Central memory CD8-positive, alpha-beta T cell (primary cell): ENCODE data around the gene DNASE1L2.

Source experiments
- ATAC-seq: fragments of 150-1000 bp; cut with Tn5 transposase; replicated peaks from 2 replicates; pipeline ENCODE4 v1.10.0; 2022; ENCODE audit warnings: mild to moderate bottlenecking, moderate FRiP score, moderate number of reproducible peaks; ENCODE audit not compliant: poor library complexity, severe bottlenecking; ENCODE audit errors: extremely low read depth
- DNase-seq, 2 donors: peaks; one replicate each; pipeline ENCODE4 v3.0.0; 2021; ENCODE audit warnings: low spot score in 2 of 2
- H3K27ac Mint-ChIP-seq: one replicate; pipeline ENCODE4 v1.8.0; 2022; ENCODE audit warnings: low read depth, mild to moderate bottlenecking, moderate library complexity, mixed read lengths
- H3K27me3 Mint-ChIP-seq: one replicate; pipeline ENCODE4 v1.8.0; 2022; ENCODE audit warnings: mixed read lengths
- H3K36me3 Mint-ChIP-seq: one replicate; pipeline ENCODE4 v1.8.0; 2022; ENCODE audit warnings: mild to moderate bottlenecking, moderate library complexity, mixed read lengths; ENCODE audit not compliant: insufficient read depth
- H3K4me1 Mint-ChIP-seq: one replicate; pipeline ENCODE4 v1.8.0; 2022; ENCODE audit warnings: mixed read lengths
- H3K4me3 Mint-ChIP-seq: one replicate; pipeline ENCODE4 v1.8.0; 2022; ENCODE audit warnings: mild to moderate bottlenecking, moderate library complexity, mixed read lengths
- H3K9me3 Mint-ChIP-seq: one replicate; pipeline ENCODE4 v1.8.0; 2022; ENCODE audit warnings: mixed read lengths

Gene DNASE1L2

GRCh38 chr16:2206780-2207433 is 29.3 kb upstream of the DNASE1L2 start:
- Mint-ChIP-seq H3K9me3 (no peaks in the 10 kb centered on the region), H3K36me3 (peaks cover 18% of the 10 kb centered on the region), H3K4me3 (peak overlapping the region; percentile 78), H3K27me3 (no peaks in the 10 kb centered on the region), H3K4me1 (peaks cover 14% of the 10 kb centered on the region), H3K27ac (no peak overlapping the region)
- DNase-seq, result no peak
- no peak for ATAC-seq

- Mint-ChIP-seq H3K4me1 (peaks cover 14% of the 10 kb centered on the region), H3K36me3 (peaks cover 18% of the 10 kb centered on the region), H3K4me3 (peak overlapping the region; percentile 38), H3K9me3 (no peaks in the 10 kb centered on the region), H3K27ac (no peak overlapping the region), H3K27me3 (no peaks in the 10 kb centered on the region)
- DNase-seq (no peak), ATAC-seq (no peak)
Observed at GRCh38 chr16:2207872-2208271, 28.4 kb upstream of the DNASE1L2 start.

- H3K4me1 Mint-ChIP-seq, result peaks cover 17% of the 10 kb centered on the region
- H3K27me3 Mint-ChIP-seq, result no peaks in the 10 kb centered on the region
- no peak overlapping the region for H3K27ac Mint-ChIP-seq
- DNase-seq (no peak), ATAC-seq (no peak)
- H3K9me3 Mint-ChIP-seq, result no peaks in the 10 kb centered on the region
- H3K4me3 Mint-ChIP-seq, result no peak overlapping the region
- peaks cover 20% of the 10 kb centered on the region for H3K36me3 Mint-ChIP-seq
Observed at GRCh38 chr16:2208308-2208707, 27.9 kb upstream of the DNASE1L2 start.

GRCh38 chr16:2208772-2209171 is 27.5 kb upstream of the DNASE1L2 start:
- Mint-ChIP-seq H3K27me3 (no peaks in the 10 kb centered on the region), H3K4me3 (no peak overlapping the region), H3K27ac (no peak overlapping the region), H3K4me1 (peaks cover 20% of the 10 kb centered on the region), H3K9me3 (no peaks in the 10 kb centered on the region), H3K36me3 (peaks cover 22% of the 10 kb centered on the region)
- DNase-seq (no peak), ATAC-seq (no peak)

GRCh38 chr16:2209258-2210008 is 26.8 kb upstream of the DNASE1L2 start:
- peaks cover 17% of the 10 kb centered on the region for H3K4me1 Mint-ChIP-seq
- ATAC-seq, result no peak
- no peaks in the 10 kb centered on the region for H3K27me3 Mint-ChIP-seq
- no peaks in the 10 kb centered on the region for H3K9me3 Mint-ChIP-seq
- H3K27ac Mint-ChIP-seq, result no peak overlapping the region
- no peak for DNase-seq
- H3K36me3 Mint-ChIP-seq, result peaks cover 22% of the 10 kb centered on the region
- H3K4me3 Mint-ChIP-seq, result no peak overlapping the region

- DNase-seq (no peak), ATAC-seq (no peak)
- Mint-ChIP-seq H3K4me3 (no peak overlapping the region), H3K9me3 (no peaks in the 10 kb centered on the region), H3K4me1 (peaks cover 13% of the 10 kb centered on the region), H3K27ac (no peak overlapping the region), H3K27me3 (no peaks in the 10 kb centered on the region), H3K36me3 (peaks cover 21% of the 10 kb centered on the region)
Observed at GRCh38 chr16:2210009-2210332, 26.3 kb upstream of the DNASE1L2 start.

- Mint-ChIP-seq H3K27me3 (no peaks in the 10 kb centered on the region), H3K4me1 (peaks cover 13% of the 10 kb centered on the region), H3K36me3 (peaks cover 21% of the 10 kb centered on the region), H3K9me3 (no peaks in the 10 kb centered on the region), H3K4me3 (no peak within 1 kb of the TSS), H3K27ac (no peak within 1 kb of the TSS)
- no peak for ATAC-seq
- no peak for DNase-seq
Observed at GRCh38 chr16:2210386-2211365, 25.6 kb upstream of the DNASE1L2 start, which contains the start of gene BRICD5. Gene BRICD5, minus strand, starts transcription at chr16:2210863. Its CDS starts 30 bp downstream, at chr16:2210833.

GRCh38 chr16:2211923-2212347 is 24.3 kb upstream of the DNASE1L2 start:
- Mint-ChIP-seq H3K4me1 (peaks cover 6% of the 10 kb centered on the region), H3K27ac (no peak overlapping the region), H3K9me3 (no peaks in the 10 kb centered on the region), H3K27me3 (no peaks in the 10 kb centered on the region), H3K4me3 (no peak overlapping the region), H3K36me3 (peaks cover 18% of the 10 kb centered on the region)
- ATAC-seq, result no peak
- no peak for DNase-seq

- no peak overlapping the region for H3K27ac Mint-ChIP-seq
Observed at GRCh38 chr16:2212362-2213324, 23.6 kb upstream of the DNASE1L2 start.

GRCh38 chr16:2213817-2214718 is 22.2 kb upstream of the DNASE1L2 start:
- H3K9me3 Mint-ChIP-seq, result no peaks in the 10 kb centered on the region
- H3K4me1 Mint-ChIP-seq, result peaks cover 6% of the 10 kb centered on the region
- ATAC-seq (no peak), DNase-seq (no peak)
- H3K4me3 Mint-ChIP-seq, result peak overlapping the region; percentile 81
- no peaks in the 10 kb centered on the region for H3K27me3 Mint-ChIP-seq
- H3K27ac Mint-ChIP-seq, result peak overlapping the region; percentile 68
- H3K36me3 Mint-ChIP-seq, result peaks cover 10% of the 10 kb centered on the region

More at GRCh38 chr16:2212362-2213324, 23.6 kb upstream of the DNASE1L2 start:
- H3K27me3 Mint-ChIP-seq, result no peaks in the 10 kb centered on the region
- H3K9me3 Mint-ChIP-seq, result no peaks in the 10 kb centered on the region
- peaks cover 6% of the 10 kb centered on the region for H3K4me1 Mint-ChIP-seq
- peaks cover 14% of the 10 kb centered on the region for H3K36me3 Mint-ChIP-seq
- H3K4me3 Mint-ChIP-seq, result peak overlapping the region; percentile 60
- DNase-seq (no peak), ATAC-seq (no peak)

- peak within 1 kb of the TSS; percentile 81 for H3K4me3 Mint-ChIP-seq
- ATAC-seq (peak; percentile 96), DNase-seq (no peak)
- H3K27me3 Mint-ChIP-seq, result no peaks in the 10 kb centered on the region
- H3K9me3 Mint-ChIP-seq, result no peaks in the 10 kb centered on the region
- peak within 1 kb of the TSS; percentile 68 for H3K27ac Mint-ChIP-seq
- H3K4me1 Mint-ChIP-seq, result peaks cover 6% of the 10 kb centered on the region
- peaks cover 10% of the 10 kb centered on the region for H3K36me3 Mint-ChIP-seq
Observed at GRCh38 chr16:2214719-2214968, 21.6 kb upstream of the DNASE1L2 start, which contains the start of gene PGP. Gene PGP, minus strand, starts transcription at chr16:2214840. Its CDS starts 63 bp downstream, at chr16:2214777.
